ENCODE measurements around the gene SYNE2. TPM values are rescaled to one million over a fixed set of nuclear protein-coding genes. Genes with fewer than 3 reads are reported as not detected.

SYNE2 gene
- total RNA-seq, 1 donor from 2014 or later: 121 TPM

DNA sequence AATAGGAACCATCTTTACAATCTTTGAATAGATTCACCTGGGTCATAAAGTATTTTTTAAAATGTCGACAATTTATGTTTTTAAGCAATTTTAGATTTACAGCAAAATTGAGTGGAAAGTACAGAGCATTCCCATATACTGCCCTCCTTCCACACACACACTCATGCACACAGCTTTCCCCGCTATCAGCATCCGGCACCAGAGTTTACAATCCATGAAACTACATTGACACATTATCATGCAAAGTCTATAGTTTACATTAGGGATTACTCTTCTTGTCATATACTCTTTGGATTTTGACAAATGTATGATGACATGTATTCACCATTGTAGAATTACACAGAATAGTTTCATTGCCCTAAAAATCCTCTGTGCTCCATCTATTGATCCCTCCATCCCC lies 9.0 kb upstream of the SYNE2 start:
- Histone ChIP-seq H3K27ac (no peak overlapping the region), H3K4me1 (no peaks in the 10 kb centered on the region), H3K4me3 (no peak overlapping the region), H3K9me3 (no peaks in the 10 kb centered on the region), H3K27me3 (no peaks in the 10 kb centered on the region), H3K36me3 (no peaks in the 10 kb centered on the region)
- DNase-seq (no peak), ATAC-seq (no peak)
- TF ChIP-seq, protein P1, sequence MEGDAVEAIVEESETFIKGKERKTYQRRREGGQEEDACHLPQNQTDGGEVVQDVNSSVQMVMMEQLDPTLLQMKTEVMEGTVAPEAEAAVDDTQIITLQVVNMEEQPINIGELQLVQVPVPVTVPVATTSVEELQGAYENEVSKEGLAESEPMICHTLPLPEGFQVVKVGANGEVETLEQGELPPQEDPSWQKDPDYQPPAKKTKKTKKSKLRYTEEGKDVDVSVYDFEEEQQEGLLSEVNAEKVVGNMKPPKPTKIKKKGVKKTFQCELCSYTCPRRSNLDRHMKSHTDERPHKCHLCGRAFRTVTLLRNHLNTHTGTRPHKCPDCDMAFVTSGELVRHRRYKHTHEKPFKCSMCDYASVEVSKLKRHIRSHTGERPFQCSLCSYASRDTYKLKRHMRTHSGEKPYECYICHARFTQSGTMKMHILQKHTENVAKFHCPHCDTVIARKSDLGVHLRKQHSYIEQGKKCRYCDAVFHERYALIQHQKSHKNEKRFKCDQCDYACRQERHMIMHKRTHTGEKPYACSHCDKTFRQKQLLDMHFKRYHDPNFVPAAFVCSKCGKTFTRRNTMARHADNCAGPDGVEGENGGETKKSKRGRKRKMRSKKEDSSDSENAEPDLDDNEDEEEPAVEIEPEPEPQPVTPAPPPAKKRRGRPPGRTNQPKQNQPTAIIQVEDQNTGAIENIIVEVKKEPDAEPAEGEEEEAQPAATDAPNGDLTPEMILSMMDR (IDR thresholded peaks at IDR 0.05): no peak
- intact Hi-C loops (cut with DNase I): no loop called here

- intact Hi-C loops (cut with DNase I): no loop called here
- Histone ChIP-seq H3K27ac (no peak overlapping the region), H3K36me3 (no peaks in the 10 kb centered on the region), H3K9me3 (no peaks in the 10 kb centered on the region), H3K4me1 (no peaks in the 10 kb centered on the region), H3K4me3 (no peak overlapping the region), H3K27me3 (no peaks in the 10 kb centered on the region)
- DNase-seq: no peak
- TF ChIP-seq, protein P1 (IDR thresholded peaks at IDR 0.05): no peak
- no peak for ATAC-seq
These were observed 3.9 kb upstream of the SYNE2 start for GRCh38 chr14:63848890-63849289.

DNA sequence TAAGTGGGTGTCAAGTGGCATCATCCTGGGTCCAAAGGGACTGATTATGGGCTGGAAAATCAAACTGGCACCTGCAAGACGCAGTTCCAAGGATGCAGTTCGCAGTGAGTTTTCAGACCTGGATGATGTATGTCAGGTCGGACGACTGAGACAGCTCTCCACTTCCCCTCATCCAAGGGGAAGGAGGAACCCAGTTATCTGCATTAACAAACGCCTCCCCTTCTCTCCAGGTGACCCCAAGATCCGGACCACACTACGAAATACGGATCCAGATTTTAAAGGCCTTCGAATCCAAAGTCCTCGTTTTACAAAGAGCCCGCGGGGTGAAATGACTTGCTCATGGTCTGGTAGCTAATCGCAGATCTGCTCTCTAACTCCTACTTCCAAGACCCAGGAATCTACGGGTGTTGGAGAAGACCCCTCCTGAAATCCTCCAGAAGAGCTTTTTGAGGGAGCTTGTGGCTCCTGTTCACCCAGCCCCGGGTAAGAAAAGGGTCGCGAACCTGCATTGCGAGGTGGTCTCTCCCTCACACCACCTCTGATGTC lies 460 bp upstream of the SYNE2 start:
- Histone ChIP-seq H3K36me3 (no peaks in the 10 kb centered on the region), H3K27me3 (no peaks in the 10 kb centered on the region), H3K27ac (peak overlapping the region; percentile 74), H3K4me3 (peak overlapping the region; percentile 74), H3K4me1 (peaks cover 19% of the 10 kb centered on the region), H3K9me3 (no peaks in the 10 kb centered on the region)
- ATAC-seq (peak; percentile 7), DNase-seq (no peak)
- TF ChIP-seq, protein P1 (IDR thresholded peaks at IDR 0.05): no peak
- intact Hi-C loops (cut with DNase I): no loop called here

- Histone ChIP-seq H3K27ac (peak overlapping the region; percentile 74), H3K4me3 (peak overlapping the region; percentile 74), H3K9me3 (no peaks in the 10 kb centered on the region), H3K4me1 (peaks cover 19% of the 10 kb centered on the region), H3K27me3 (no peaks in the 10 kb centered on the region), H3K36me3 (no peaks in the 10 kb centered on the region)
- ATAC-seq (peak; percentile 56), DNase-seq (peak; percentile 76)
- intact Hi-C loops (cut with DNase I): no loop called here
- TF ChIP-seq, protein P1 (IDR thresholded peaks at IDR 0.05): no peak
These were observed 1.1 kb downstream of the SYNE2 start for GRCh38 chr14:63853831-63854293.

DNA sequence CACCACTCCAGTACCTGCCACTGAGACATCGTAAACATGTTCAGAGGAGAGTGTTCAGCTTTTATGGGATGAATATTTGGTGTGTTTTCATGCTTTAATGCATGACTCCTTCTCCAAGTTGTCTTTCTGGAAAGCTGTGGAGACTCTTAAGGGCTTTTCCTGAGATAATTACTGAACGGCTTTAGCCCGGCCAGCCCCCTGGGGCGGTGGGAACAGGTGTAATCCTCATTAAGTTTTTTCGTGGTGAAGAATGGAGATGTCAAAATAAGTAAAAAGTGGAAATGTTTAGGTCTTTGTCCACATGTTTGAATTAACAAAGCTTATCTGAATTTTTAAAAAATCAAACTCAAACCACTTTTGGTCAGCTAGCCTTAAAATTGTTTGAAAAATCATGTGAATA lies 1.5 kb downstream of the SYNE2 start:
- H3K27ac ChIP-seq: peak overlapping the region; percentile 74
- peak overlapping the region; percentile 74 for H3K4me3 ChIP-seq
- no peak for ATAC-seq
- TF ChIP-seq, protein P1 (IDR thresholded peaks at IDR 0.05): no peak
- intact Hi-C loops (cut with DNase I): no loop called here
- no peaks in the 10 kb centered on the region for H3K36me3 ChIP-seq
- no peaks in the 10 kb centered on the region for H3K9me3 ChIP-seq
- no peaks in the 10 kb centered on the region for H3K27me3 ChIP-seq
- peaks cover 19% of the 10 kb centered on the region for H3K4me1 ChIP-seq
- no peak for DNase-seq

DNA sequence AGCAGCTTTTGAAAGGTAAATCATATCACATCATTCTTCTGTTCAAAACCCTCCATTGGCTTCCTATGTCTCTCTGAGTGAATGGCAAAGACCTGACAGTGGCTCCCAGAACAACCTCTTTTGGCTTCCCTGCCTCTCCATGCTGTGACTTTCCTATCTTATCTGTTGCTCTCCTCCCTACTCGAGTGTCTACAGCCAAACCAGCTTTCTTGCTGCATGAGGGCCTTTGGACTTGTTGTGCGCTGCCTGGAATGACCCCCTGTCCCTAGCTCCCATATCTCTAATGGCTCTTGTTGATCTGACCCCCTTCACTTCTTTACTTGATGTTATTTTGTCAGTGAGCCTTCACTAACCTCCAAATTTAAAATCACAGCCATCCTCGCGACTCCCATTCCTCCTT lies 2.5 kb downstream of the SYNE2 start:
- Histone ChIP-seq H3K36me3 (no peaks in the 10 kb centered on the region), H3K4me1 (peaks cover 19% of the 10 kb centered on the region), H3K9me3 (no peaks in the 10 kb centered on the region), H3K27ac (no peak overlapping the region), H3K27me3 (no peaks in the 10 kb centered on the region), H3K4me3 (no peak overlapping the region)
- ATAC-seq (no peak), DNase-seq (no peak)
- TF ChIP-seq, protein P1 (IDR thresholded peaks at IDR 0.05): no peak
- intact Hi-C loops (cut with DNase I): no loop called here

Data from upper lobe of right lung (tissue), 1 donor.